Suprapubic skin (tissue), 4 donors: Measurements from ENCODE around the gene GGN. TPM values are rescaled to one million over a fixed set of nuclear protein-coding genes. Genes with fewer than 3 reads are reported as not detected.
"Not testable (repeated sequence)": the region's sequence is repeated elsewhere in the genome, so short reads cannot be mapped to it uniquely, and the experiment has no call there.

ENCODE experiments used
- DNase-seq, 2 donors: peaks; one replicate each; pipeline ENCODE4 v3.0.0-alpha.2; 2019; ENCODE audit warnings: low spot score in 2 of 2
- H3K27ac ChIP-seq: fragments of 200-600 bp; sonication (generic); one replicate; pipeline ENCODE4 v1.5.1; 2019
- H3K27me3 ChIP-seq: fragments of 200-600 bp; sonication (generic); one replicate; pipeline ENCODE4 v1.5.1; 2019
- H3K36me3 ChIP-seq: fragments of 200-600 bp; sonication (generic); one replicate; pipeline ENCODE4 v1.5.1; 2019
- H3K4me1 ChIP-seq: fragments of 200-600 bp; sonication (generic); one replicate; pipeline ENCODE4 v1.5.1; 2019
- H3K4me3 ChIP-seq: fragments of 200-600 bp; sonication (generic); one replicate; pipeline ENCODE4 v1.5.1; 2019; ENCODE audit warnings: mild to moderate bottlenecking
- H3K9me3 ChIP-seq: fragments of 200-600 bp; sonication (generic); one replicate; pipeline ENCODE4 v1.5.1; 2019
- EP300 ChIP-seq: sonication (generic); formaldehyde crosslinking; IDR thresholded peaks from one replicate; pipeline ENCODE4 v1.6.1; 2017; ENCODE audit warnings: antibody characterized with exemption
- POLR2A ChIP-seq, 2 donors: fragments of 450-650 bp; IDR thresholded peaks; one replicate each; pipeline ENCODE4 v1.6.1; 2017; ENCODE audit warnings: antibody characterized with exemption in 2 of 2, mild to moderate bottlenecking in 2 of 2, moderate library complexity in 2 of 2
- POLR2AphosphoS5 ChIP-seq, 3 donors: sonication (generic); formaldehyde crosslinking; IDR thresholded peaks; one replicate each; pipeline ENCODE4 v1.6.1; 2017; ENCODE audit warnings: antibody characterized with exemption in 3 of 3
- WGBS: methylation state at CpG from one replicate; pipeline ENCODE4 v1.1.5; 2018; 5-methylcytosine and 5-hydroxymethylcytosine counted together
- total RNA-seq, 4 donors: library from RNA; depleted of rRNA; stranded (reverse); fragments of >200 nt; gene quantifications; one replicate each; pipeline ENCODE4 v1.1.0, GENCODE V29; 2016
- TF ChIP-seq, protein P1 (sequence below), 2 donors: fragments of 200-600 bp in 1 of 2; fragments of 450-650 bp in 1 of 2; sonication (generic) in 1 of 2; IDR thresholded peaks; one replicate each; pipeline ENCODE4 v1.5.1; 2016 to 2019; ENCODE audit warnings: antibody characterized with exemption in 2 of 2, mild to moderate bottlenecking in 1 of 2, moderate library complexity in 1 of 2

GGN gene
- total RNA-seq, 4 donors from 2014 or later, result 0.26 to 0.68 (median 0.60) TPM; not detected in 1

DNA sequence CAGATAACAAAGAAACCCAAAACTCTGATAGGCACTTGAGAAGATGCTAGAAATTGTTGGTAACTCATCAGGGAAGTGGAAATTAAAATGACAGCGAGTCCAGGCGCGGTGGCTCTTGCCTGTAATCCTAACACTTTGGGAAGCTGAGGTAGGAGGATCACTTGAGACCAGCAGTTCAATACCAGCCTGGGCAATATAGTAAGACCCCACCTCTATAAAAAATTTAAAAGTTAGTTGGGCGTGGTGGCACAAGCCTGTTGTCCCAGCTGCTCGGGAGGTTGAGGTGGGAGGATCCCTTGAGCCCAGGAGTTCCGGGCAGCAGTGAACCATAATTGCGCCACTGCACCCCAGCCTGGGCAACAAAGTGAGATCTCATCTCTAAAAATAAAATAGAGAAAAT lies 43.1 kb upstream of the GGN start:
- no peak for TF ChIP-seq POLR2A (IDR thresholded peaks at IDR 0.05)
- TF ChIP-seq EP300, result no peak
- no peak for TF ChIP-seq POLR2AphosphoS5 (IDR thresholded peaks at IDR 0.05)
- TF ChIP-seq, protein P1, sequence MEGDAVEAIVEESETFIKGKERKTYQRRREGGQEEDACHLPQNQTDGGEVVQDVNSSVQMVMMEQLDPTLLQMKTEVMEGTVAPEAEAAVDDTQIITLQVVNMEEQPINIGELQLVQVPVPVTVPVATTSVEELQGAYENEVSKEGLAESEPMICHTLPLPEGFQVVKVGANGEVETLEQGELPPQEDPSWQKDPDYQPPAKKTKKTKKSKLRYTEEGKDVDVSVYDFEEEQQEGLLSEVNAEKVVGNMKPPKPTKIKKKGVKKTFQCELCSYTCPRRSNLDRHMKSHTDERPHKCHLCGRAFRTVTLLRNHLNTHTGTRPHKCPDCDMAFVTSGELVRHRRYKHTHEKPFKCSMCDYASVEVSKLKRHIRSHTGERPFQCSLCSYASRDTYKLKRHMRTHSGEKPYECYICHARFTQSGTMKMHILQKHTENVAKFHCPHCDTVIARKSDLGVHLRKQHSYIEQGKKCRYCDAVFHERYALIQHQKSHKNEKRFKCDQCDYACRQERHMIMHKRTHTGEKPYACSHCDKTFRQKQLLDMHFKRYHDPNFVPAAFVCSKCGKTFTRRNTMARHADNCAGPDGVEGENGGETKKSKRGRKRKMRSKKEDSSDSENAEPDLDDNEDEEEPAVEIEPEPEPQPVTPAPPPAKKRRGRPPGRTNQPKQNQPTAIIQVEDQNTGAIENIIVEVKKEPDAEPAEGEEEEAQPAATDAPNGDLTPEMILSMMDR (IDR thresholded peaks at IDR 0.05), result no peak
- no peak for DNase-seq
- peaks cover 3% of the 10 kb centered on the region for H3K4me1 ChIP-seq
- H3K36me3 ChIP-seq, result no peaks in the 10 kb centered on the region
- 74% methylated on average over 7 of the region's 7 CpGs for WGBS
- H3K9me3 ChIP-seq, result no peaks in the 10 kb centered on the region
- H3K27me3 ChIP-seq, result peaks cover 35% of the 10 kb centered on the region
- H3K27ac ChIP-seq, result no peak overlapping the region
- H3K4me3 ChIP-seq, result no peak overlapping the region

DNA sequence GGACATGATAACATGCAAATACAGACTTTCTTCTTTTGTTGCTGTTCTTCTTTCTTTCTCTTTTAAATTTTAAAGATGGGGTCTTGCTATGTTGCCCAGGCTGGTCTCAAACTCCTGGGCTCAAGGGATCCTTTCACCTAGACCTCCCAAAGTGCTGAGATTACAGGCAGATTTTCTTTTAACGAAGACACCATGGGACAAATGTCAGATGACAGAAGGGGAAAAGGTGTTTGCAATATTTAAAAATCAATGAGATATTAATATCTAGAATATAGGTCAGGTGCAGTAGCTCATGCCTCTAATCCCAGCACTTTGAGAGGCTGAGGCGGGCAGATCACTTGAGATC lies 42.0 kb upstream of the GGN start:
- H3K4me3 ChIP-seq, result no peak overlapping the region
- peaks cover 34% of the 10 kb centered on the region for H3K27me3 ChIP-seq
- WGBS, result 93% methylated on average over 2 of the region's 2 CpGs
- no peaks in the 10 kb centered on the region for H3K9me3 ChIP-seq
- H3K4me1 ChIP-seq, result peaks cover 3% of the 10 kb centered on the region
- H3K36me3 ChIP-seq, result no peaks in the 10 kb centered on the region
- DNase-seq, result no peak
- no peak overlapping the region for H3K27ac ChIP-seq
- TF ChIP-seq POLR2AphosphoS5 (IDR thresholded peaks at IDR 0.05) (no peak), EP300 (no peak), POLR2A (IDR thresholded peaks at IDR 0.05) (no peak)
- TF ChIP-seq, protein P1 (IDR thresholded peaks at IDR 0.05), result no peak

DNA sequence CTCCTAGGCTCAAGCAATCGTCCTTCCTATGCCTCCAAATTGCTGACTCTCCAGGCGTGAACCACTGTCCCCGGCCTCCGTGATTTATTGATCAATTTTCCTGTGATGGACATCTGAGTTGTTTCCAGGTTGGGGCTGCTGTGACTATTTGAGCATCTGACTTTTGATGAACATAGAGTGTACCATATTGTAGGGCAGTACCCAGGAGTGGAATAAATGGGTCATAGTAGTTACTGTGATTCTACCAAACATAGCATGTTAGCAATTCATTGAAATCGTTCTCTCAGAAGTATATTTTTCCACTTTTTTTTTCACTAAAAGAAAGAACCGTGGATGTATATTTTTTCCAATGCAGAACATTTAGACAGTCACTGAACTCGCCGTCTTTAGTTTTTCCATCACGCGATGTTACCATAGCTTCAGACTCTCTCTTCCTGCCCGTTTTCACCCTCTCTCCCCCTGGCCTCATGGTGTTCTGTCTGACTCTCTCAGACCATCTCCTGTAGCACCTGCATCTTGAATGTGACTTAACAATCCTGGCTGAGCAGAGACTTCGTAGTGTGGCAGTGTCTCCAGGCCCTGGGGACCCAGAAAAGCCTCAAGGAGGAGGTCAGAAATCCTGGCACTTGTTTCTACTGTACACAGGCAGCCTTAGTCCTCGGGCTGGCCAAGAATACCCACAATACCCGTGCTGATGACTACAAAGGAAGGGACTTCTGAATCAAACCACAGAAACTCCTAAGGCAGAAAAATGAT lies 41.4 kb upstream of the GGN start:
- Histone ChIP-seq H3K9me3 (no peaks in the 10 kb centered on the region), H3K36me3 (no peaks in the 10 kb centered on the region), H3K4me1 (peaks cover 3% of the 10 kb centered on the region), H3K27me3 (peaks cover 28% of the 10 kb centered on the region), H3K4me3 (no peak overlapping the region), H3K27ac (no peak overlapping the region)
- DNase-seq, result no peak
- TF ChIP-seq EP300, result no peak
- no peak for TF ChIP-seq POLR2AphosphoS5 (IDR thresholded peaks at IDR 0.05)
- no peak for TF ChIP-seq POLR2A (IDR thresholded peaks at IDR 0.05)
- TF ChIP-seq, protein P1 (IDR thresholded peaks at IDR 0.05), result no peak
- 51% methylated on average over 14 of the region's 14 CpGs for WGBS

DNA sequence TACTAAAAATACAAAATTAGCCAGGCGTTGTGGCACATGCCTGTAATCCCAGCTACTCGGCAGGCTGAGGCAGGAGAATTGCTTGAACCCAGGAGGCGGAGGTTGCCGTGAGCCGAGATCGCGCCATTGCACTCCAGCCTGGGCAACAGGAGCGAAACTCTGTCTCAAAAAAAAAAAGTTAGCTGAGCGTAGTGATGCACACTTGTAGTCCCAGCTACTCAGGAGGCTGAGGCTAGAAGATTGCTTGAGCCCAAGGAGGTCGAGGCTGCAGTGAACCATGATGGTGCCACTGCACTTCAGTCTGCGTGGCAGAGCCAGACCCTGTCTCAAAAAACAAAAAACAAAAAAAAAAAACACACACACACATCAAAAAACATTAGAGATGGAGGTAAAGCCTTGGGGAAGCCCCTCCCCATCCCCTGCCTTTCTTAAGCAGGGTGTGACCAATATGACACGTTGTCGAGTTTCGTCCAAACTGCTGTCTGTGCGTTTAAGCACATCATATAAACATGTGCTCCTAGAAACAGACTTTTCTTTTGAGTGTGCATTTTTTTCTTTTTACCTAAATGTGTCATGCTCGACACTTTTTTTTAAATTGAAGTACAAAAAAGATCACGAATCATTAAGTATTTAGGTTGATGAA lies 39.3 kb upstream of the GGN start:
- not testable (repeated sequence) for H3K36me3 ChIP-seq, H3K4me3 ChIP-seq, DNase-seq, H3K4me1 ChIP-seq, H3K9me3 ChIP-seq, H3K27ac ChIP-seq
- WGBS, result 64% methylated on average over 16 of the region's 17 CpGs
- H3K27me3 ChIP-seq, result peaks cover 14% of the 10 kb centered on the region

DNA sequence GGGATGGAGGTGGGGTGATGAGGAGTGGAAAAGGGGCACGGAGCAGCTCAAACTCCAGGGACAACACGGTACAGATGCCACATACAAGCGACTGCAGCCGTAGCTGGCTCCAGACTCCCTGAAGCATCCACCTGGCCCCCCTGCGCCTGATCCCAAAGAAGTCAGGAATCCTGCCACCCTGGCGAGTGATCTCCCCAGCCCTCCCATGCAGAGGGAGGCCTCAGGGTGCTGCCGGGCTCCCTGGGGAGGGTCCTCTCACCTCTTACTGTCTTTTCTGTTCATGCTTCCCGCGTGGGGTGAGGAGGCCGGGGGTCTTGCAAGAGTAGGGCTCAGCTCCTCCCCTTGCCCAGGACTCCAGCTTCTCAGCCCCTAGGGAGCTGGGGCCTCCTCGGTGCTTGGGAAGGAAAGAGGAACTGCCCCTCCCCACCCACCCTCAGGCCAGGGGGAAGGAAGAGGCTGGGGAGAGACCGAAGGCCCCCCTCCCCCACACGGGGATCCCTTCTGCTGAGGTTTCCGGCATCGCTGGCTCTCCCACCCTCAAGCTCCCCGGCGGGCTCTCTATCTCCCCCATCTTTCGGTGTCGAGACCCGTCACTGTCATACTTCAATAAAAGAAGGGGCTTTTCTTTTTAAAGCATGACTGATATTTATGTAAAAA lies 38.1 kb upstream of the GGN start, which contains the start of gene RASGRP4:
TSS of gene RASGRP4 (minus strand) at position 410 of the 657 bp plus-strand sequence. CDS start at position 282, 128 bp downstream.
- H3K36me3 ChIP-seq, result no peaks in the 10 kb centered on the region
- TF ChIP-seq EP300 (no peak), POLR2A (IDR thresholded peaks at IDR 0.05) (no peak), POLR2AphosphoS5 (IDR thresholded peaks at IDR 0.05) (no peak)
- TF ChIP-seq, protein P1 (IDR thresholded peaks at IDR 0.05), result no peak
- no peaks in the 10 kb centered on the region for H3K9me3 ChIP-seq
- peak within 1 kb of the TSS; percentile 40 for H3K4me3 ChIP-seq
- H3K27ac ChIP-seq, result no peak within 1 kb of the TSS
- DNase-seq, result no peak
- peaks cover 14% of the 10 kb centered on the region for H3K27me3 ChIP-seq
- no peaks in the 10 kb centered on the region for H3K4me1 ChIP-seq
- 31% methylated on average over 13 of the region's 20 CpGs for WGBS
